ENCODE results near the gene SOHLH1.

DNA sequence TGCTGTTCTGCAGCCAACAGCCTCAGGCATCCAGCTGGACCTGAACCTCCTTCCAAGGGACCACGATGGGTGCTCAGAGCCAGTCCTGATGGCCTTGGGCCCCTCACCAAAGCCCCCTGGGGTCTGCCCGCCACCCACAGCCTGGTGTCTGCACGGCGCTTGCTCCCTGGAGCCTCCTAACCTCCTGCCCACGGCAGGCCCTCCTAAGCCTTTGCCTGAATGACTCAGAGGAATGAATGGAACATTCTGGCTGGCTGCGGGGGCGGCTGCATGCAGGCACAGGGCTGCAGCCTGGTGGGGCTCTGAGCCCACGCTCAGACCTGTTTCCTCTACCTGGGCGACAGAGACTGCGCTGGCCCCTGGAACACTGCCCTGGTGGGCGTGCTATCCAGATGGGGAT is 6.9 kb downstream of the SOHLH1 start:
- no peak for TF ChIP-seq CTCF (conservative IDR thresholded peaks at IDR 0.05; ENCODE audit: low read depth, low read length)
- TF ChIP-seq EZH2 (IDR thresholded peaks at IDR 0.05; ENCODE audit: borderline replicate concordance, low read depth, low read length, poor library complexity, severe bottlenecking), result no peak

Data from A673 (cell line).